ENCODE results near the gene H2BW2.
"Not testable (repeated sequence)": the region's sequence is repeated elsewhere in the genome, so short reads cannot be mapped to it uniquely, and the experiment has no call there.

The H2BW2 gene

DNA sequence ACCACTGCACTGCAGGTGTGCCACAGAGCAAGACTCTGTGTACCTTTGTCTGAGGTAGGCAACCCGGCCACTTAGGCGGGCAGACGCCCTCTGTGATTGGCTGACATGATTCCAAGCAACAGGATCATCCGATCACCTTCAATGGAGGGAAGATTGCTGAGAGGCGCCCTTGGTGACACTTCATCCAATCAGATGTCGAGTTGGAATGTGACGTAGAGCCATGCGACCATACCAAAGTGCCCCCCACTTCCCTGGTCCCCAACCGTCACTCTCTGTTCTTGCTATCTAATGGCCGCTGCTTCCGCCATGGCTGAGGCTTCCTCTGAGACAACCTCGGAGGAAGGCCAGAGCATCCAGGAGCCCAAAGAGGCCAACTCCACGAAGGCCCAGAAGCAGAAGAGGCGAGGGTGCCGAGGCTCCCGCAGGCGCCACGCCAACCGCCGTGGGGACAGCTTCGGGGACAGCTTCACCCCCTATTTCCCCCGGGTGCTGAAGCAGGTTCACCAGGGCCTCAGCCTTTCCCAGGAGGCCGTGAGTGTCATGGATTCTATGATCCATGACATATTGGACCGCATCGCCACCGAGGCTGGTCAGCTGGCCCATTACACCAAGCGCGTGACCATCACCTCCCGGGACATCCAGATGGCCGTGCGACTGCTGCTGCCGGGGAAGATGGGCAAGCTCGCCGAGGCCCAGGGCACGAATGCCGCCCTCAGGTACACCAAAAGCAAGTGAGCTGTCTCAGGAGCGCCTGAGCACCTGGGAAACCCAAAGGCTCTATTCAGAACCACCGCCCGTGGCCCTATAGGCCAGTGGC, at the start of gene H2BW2:
TSS of gene H2BW2 (plus strand) at position 268 of the 817 bp plus-strand sequence. CDS start at position 307, 39 bp downstream.
- H3K27ac ChIP-seq: no peak within 1 kb of the TSS
- TF ChIP-seq, protein P1, sequence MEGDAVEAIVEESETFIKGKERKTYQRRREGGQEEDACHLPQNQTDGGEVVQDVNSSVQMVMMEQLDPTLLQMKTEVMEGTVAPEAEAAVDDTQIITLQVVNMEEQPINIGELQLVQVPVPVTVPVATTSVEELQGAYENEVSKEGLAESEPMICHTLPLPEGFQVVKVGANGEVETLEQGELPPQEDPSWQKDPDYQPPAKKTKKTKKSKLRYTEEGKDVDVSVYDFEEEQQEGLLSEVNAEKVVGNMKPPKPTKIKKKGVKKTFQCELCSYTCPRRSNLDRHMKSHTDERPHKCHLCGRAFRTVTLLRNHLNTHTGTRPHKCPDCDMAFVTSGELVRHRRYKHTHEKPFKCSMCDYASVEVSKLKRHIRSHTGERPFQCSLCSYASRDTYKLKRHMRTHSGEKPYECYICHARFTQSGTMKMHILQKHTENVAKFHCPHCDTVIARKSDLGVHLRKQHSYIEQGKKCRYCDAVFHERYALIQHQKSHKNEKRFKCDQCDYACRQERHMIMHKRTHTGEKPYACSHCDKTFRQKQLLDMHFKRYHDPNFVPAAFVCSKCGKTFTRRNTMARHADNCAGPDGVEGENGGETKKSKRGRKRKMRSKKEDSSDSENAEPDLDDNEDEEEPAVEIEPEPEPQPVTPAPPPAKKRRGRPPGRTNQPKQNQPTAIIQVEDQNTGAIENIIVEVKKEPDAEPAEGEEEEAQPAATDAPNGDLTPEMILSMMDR (IDR thresholded peaks at IDR 0.05): no peak
- no peak for TF ChIP-seq ZFX (IDR thresholded peaks at IDR 0.05; ENCODE audit: borderline replicate concordance)

DNA sequence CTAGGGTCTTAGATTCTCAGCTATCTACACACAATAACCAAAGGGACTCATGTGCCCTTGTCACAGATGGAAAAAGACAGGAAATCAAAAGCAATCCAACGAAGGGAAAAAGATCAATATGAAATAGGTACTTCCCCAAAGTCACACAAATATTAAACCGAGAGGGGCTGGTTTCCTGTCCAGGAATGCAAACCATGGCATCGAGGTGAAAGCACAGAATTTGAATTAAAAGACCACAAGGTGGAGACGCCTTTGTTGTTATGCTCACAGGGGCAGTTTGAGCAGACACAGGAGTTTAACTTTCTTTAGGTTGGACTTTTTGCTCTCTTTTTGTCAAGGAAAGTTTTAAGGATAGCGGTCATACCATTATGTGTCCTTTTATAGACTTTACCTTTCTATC, 40.5 kb upstream of the H2BW2 start:
- no peak for TF ChIP-seq ZFX (IDR thresholded peaks at IDR 0.05; ENCODE audit: borderline replicate concordance)
- TF ChIP-seq, protein P1 (IDR thresholded peaks at IDR 0.05): no peak
- no peak overlapping the region for H3K27ac ChIP-seq

DNA sequence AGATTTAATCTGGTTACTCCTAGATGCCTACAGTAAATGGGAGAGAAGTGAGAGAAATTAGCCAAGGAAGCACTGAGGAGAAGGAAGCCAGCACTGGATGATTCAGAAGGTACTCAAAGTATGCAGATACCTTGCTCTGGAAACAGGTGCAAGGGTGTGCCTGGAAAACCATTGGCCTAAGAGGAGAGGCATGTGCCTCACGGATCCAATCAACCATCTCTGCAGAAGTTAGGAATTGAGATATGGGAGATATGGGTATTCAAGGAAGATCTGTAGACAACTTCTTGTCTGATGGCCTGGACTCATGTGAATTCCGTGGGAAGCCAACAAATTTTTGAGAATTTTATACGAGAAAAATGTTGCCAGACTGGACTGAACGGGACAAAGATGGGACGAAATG, 30.9 kb upstream of the H2BW2 start:
- no peak overlapping the region for H3K27ac ChIP-seq
- no peak for TF ChIP-seq ZFX (IDR thresholded peaks at IDR 0.05; ENCODE audit: borderline replicate concordance)
- TF ChIP-seq, protein P1 (IDR thresholded peaks at IDR 0.05): no peak

DNA sequence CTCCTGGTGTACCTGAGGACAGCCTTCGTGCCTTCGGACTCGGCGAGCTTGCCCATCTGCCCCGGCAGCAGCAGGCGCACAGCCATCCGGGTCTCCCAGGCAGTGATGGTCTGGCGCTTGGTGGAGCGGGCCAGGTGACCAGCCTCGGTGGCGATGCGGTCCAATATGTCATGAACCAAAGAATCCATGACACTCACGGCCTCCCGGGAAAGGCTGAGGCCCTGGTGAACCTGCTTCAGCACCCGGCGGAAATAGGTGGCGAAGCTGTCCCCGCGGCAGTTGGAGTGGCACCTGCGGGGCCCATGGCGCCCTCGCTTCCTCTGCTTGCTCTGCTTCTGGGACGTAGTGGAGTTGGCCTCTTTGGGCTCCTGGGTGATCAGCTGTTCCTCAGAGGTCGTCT, 26.6 kb upstream of the H2BW2 start:
- H3K27ac ChIP-seq: no peak overlapping the region
- TF ChIP-seq, protein P1 (IDR thresholded peaks at IDR 0.05): no peak
- no peak for TF ChIP-seq ZFX (IDR thresholded peaks at IDR 0.05; ENCODE audit: borderline replicate concordance)

DNA sequence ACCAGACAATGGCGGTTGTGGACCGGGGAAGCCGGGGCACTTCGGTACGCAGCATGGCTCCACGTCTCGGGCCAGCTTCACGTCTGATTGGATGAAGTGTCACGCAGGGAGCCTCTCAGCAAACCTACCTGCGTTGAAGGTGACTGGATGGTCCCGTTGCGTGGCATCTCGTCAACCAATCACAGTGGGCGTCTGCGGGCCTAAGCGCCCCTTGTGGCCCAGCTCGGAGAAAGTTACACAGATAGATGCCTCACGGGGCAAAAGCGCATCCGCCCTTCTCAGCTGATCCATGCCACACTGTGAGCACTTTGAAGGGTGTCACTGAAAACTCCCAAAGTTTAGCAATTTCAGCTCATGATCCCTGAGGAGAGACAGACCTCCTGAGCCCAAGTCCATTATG, 26.1 kb upstream of the H2BW2 start, which contains the start of gene H2BW1:
TSS of gene H2BW1 (minus strand) at position 103 of the 400 bp plus-strand sequence. CDS start 132 bp downstream, outside the sequence.
- no peak within 1 kb of the TSS for H3K27ac ChIP-seq
- TF ChIP-seq ZFX (IDR thresholded peaks at IDR 0.05; ENCODE audit: borderline replicate concordance): no peak
- TF ChIP-seq, protein P1 (IDR thresholded peaks at IDR 0.05): no peak

DNA sequence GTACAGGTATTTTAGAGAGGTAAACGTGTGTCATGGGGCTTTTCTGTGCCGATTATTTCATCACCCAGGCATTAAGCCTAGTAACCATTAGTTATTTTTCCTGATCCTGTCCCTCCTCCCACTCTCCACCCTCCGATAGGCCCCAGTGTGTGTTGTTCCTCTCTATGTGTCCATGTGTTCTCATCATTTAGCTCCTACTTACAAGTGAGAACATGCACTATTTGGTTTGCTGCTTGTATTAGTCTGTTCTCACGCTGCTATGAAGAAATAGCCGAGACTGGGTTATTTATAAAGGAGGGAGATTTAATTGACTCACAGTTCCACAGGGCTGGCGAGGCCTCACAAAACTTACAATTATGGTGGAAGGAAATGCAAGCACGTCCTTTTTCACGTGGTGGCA, 24.2 kb upstream of the H2BW2 start:
- not testable (repeated sequence) for H3K27ac ChIP-seq

DNA sequence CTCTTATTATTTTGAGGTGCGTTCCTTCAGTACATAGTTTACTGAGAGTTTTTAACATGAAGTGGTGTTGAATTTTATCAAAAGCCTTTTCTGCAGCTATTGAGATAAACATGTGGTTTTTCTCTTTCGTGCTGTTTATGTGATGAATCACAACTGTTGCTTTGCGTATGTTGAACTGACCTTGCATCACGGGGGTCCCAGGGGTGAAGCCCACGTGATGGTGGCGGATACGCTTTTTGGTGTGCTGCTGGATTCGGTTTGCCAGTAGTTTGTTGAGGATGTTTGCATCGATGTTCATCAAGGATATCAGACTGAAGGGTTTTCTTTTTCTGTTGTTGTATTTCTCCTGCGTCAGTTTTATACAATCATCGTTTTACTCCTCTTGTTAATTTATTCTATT, 21.6 kb upstream of the H2BW2 start:
- TF ChIP-seq, protein P1 (IDR thresholded peaks at IDR 0.05): no peak
- TF ChIP-seq ZFX (IDR thresholded peaks at IDR 0.05; ENCODE audit: borderline replicate concordance): no peak
- no peak overlapping the region for H3K27ac ChIP-seq

Data from 22Rv1 (cell line).